Measurements from ENCODE around the gene SPACA4. TPM values are rescaled to one million over a fixed set of nuclear protein-coding genes. Genes with fewer than 3 reads are reported as not detected.

Gene SPACA4
- total and polyA plus RNA-seq, 9 of the 15 experiments (the other 6 are each of a cell fraction or from before 2014, with no cell fraction given): not detected

GRCh38 chr19:48650974-48651682 is 44.6 kb downstream of the SPACA4 start:
- no peaks in the 10 kb centered on the region for H3K36me3 ChIP-seq (ENCODE audit: control insufficient read depth, insufficient read depth, low read length)
- ChIA-PET CTCF (ENCODE audit: low intra/inter-chr PET ratio) (interaction anchor here (0.6 kb wide), 1 partner anchor 133 kb away, joined by 6 read pairs; no protein-coding TSS in a partner anchor), POLR2A (interaction anchor here (0.7 kb wide), 1 partner anchor 90 kb away, joined by 3 read pairs; no protein-coding TSS in a partner anchor)
- 42% methylated on average over 12 of the region's 12 CpGs for WGBS (ENCODE audit: insufficient coverage, low coverage, missing lambda C conversion rate)
- peak in 2 of 4 experiments; percentile 21 to 55 for DNase-seq (ENCODE audit: extremely low read depth in 1 of 4, low spot score in 3 of 4)
- H3K4me3 ChIP-seq: no peak overlapping the region
- in situ Hi-C loops (cut with MboI): no loop called here
- no peaks in the 10 kb centered on the region for H3K79me2 ChIP-seq (ENCODE audit: control insufficient read depth, insufficient read depth, low read length)
- intact Hi-C loops (cut with micrococcal nuclease): no loop called here
- H3K27ac ChIP-seq (ENCODE audit: extremely low read depth, low read depth, low read length): no peak overlapping the region
- peak overlapping the region in 1 of 2 experiments; percentile 61; a peak in 1 of 4 replicates for H3K9ac ChIP-seq (ENCODE audit: insufficient read depth in 1 of 2, low read depth in 2 of 2, low read length in 2 of 2)
- ATAC-seq: no peak
- no peaks in the 10 kb centered on the region for H3K27me3 ChIP-seq (ENCODE audit: control insufficient read depth in 2 of 2, insufficient read depth in 2 of 2, low read length in 2 of 2)
- no peaks in the 10 kb centered on the region for H3K9me1 ChIP-seq (ENCODE audit: control insufficient read depth, insufficient read depth, low read length)
- BruUV-seq (replicated peaks): no TSS peak
- no peaks in the 10 kb centered on the region for H4K20me1 ChIP-seq (replicated peaks; ENCODE audit: control insufficient read depth, insufficient read depth, low read length)
- H3K4me1 ChIP-seq (replicated peaks in 1 of 2; ENCODE audit: control insufficient read depth in 2 of 2, insufficient read depth in 2 of 2, low read length in 2 of 2): peaks cover 21 to 62% of the 10 kb centered on the region in 2 experiments
- H2AFZ ChIP-seq (ENCODE audit: low read depth, low read length): peak overlapping the region; percentile 24
- H3K9me3 ChIP-seq (replicated peaks; ENCODE audit: control insufficient read depth, insufficient read depth, low read depth, low read length): no peaks in the 10 kb centered on the region
- FAIRE-seq: peak; percentile 65
- H3K4me2 ChIP-seq (ENCODE audit: insufficient read depth, low read length): no peak overlapping the region
- no peak for TF ChIP-seq EWSR1 (IDR thresholded peaks at IDR 0.05; ENCODE audit: borderline replicate concordance, low read depth, partially characterized antibody)
- peak; percentile 31; the same call in 1 of the 2 replicates for TF ChIP-seq CREM (IDR thresholded peaks at IDR 0.05; ENCODE audit: low read depth)
- TF ChIP-seq ZNF696 (CRISPR knock-in tag; conservative IDR thresholded peaks at IDR 0.05): no peak
- no peak for TF ChIP-seq MBD2 (IDR thresholded peaks at IDR 0.05; ENCODE audit: borderline replicate concordance, low read depth)
- TF ChIP-seq ZNF143 (CRISPR knock-in tag; IDR thresholded peaks at IDR 0.05): no peak
- peak; percentile 23; the same call in 1 of the 2 replicates for TF ChIP-seq ZFX (CRISPR knock-in tag; IDR thresholded peaks at IDR 0.05)
- TF ChIP-seq RBM25 (IDR thresholded peaks at IDR 0.05; ENCODE audit: low read depth, low read length, severe bottlenecking): peak; percentile 34
- TF ChIP-seq SOX6 (IDR thresholded peaks at IDR 0.05): peak; percentile 39; the same call in 1 of the 2 replicates
- no peak for TF ChIP-seq ZNF778 (CRISPR knock-in tag; IDR thresholded peaks at IDR 0.05)
- no peak for TF ChIP-seq TSC22D4 (tag; IDR thresholded peaks at IDR 0.05)
- TF ChIP-seq ZNF384 (IDR thresholded peaks at IDR 0.05; ENCODE audit: low read depth, low read length): 0 out of 2 replicates have a peak, but pooled peaks have one; percentile 5
- TF ChIP-seq, protein P1, sequence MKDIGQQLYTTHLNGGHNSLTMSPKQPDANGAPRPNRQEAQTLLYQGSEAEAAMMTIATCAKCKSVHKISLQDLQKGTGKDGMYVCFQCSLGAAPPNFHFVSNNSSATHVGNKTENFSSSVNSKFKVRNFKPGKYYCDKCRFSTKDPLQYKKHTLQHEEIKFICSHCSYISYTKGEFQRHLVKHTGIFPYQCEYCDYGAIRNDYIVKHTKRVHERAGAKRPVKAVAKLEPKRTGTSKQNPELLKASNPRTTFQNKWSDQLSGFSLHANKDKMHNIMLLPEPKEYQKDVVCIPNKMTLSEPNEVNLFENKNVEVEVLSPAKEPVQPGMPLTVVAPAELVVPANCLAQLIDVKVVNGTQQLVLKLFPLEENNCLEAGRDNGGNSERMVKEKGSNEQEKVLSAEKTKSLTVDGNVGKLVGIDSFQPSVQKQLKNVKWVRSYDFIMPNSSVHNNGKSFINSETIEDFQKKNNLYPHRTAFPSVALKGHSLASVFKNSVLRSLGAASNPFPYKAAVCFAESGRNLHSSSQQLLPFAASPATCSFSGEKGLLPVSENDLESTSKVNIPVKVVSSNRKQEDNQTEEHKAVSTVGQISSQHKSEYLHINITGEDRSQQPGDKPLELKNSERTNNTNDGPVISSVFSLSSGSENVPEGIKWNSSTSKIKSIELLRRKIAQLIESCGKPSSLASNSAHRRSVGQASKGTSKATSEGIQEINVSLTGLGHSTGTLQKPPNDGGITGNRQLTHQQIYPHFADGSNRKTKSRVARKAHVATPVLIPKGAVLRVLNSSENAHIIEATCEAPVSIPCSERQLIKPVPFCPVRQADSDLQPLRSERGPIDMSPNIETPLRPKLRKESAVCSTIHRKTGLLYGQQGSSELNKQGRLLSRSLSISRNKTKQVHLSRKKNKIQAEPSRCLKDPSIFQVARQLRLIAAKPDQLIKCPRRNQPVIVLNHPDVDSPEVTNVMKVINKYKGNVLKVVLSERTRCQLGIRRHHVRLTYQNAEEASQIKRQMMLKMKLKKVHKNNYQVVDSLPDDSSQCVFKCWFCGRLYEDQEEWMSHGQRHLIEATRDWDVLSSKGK (CRISPR knock-in tag; IDR thresholded peaks at IDR 0.05): no peak
- TF ChIP-seq NKRF (IDR thresholded peaks at IDR 0.05; ENCODE audit: borderline replicate concordance): no peak
- TF ChIP-seq CEBPG (CRISPR knock-in tag; IDR thresholded peaks at IDR 0.05): 0 out of 2 replicates have a peak, but pooled peaks have one; percentile 7
- no peak for TF ChIP-seq CEBPG (tag; conservative IDR thresholded peaks at IDR 0.05 in 1 of 2, IDR thresholded peaks at IDR 0.05 in 1 of 2)
- peak; percentile 84 for TF ChIP-seq BCOR (IDR thresholded peaks at IDR 0.05)
- 0 out of 4 replicates have a peak, but pooled peaks of 1 of the 2 experiments have one; percentile 43 for TF ChIP-seq KDM1A (IDR thresholded peaks at IDR 0.05)
- TF ChIP-seq MEIS2 (IDR thresholded peaks at IDR 0.05; ENCODE audit: partially characterized antibody): no peak
